Thoracic aorta (tissue), 2 donors: ENCODE measurements around the gene ADM5. TPM values are rescaled to one million over a fixed set of nuclear protein-coding genes. Genes with fewer than 3 reads are reported as not detected.

Experiments used
- ATAC-seq: fragments of 150-250 bp; one replicate; pipeline ENCODE4 v1.8.0; 2017; ENCODE audit warnings: low read depth; ENCODE audit not compliant: insufficient number of reproducible peaks, low FRiP score
- DNase-seq: peaks from one replicate; pipeline ENCODE4 v3.0.0-alpha.2; 2020; ENCODE audit warnings: low spot score
- H3K27ac ChIP-seq, 2 donors: fragments of 200-600 bp; sonication (generic); 1 replicate in 1 of 2; 2 replicates in 1 of 2; pipeline ENCODE4 v1.5.1; 2016; ENCODE audit warnings: mild to moderate bottlenecking in 2 of 2, moderate library complexity in 2 of 2
- H3K27me3 ChIP-seq: fragments of 200-600 bp; sonication (generic); replicated peaks from 2 replicates; pipeline ENCODE4 v1.6.0; 2016; ENCODE audit warnings: mild to moderate bottlenecking; ENCODE audit not compliant: insufficient read depth
- H3K36me3 ChIP-seq: fragments of 200-600 bp; sonication (generic); one replicate; pipeline ENCODE4 v1.5.1; 2016
- H3K4me1 ChIP-seq, 2 donors: fragments of 200-600 bp; sonication (generic); 1 replicate in 1 of 2; 2 replicates in 1 of 2; pipeline versions ENCODE4 v1.5.1 to v1.6.0; 2016; ENCODE audit warnings: low read depth in 2 of 2, mild to moderate bottlenecking in 1 of 2; ENCODE audit not compliant: control insufficient read depth in 1 of 2
- H3K4me3 ChIP-seq: fragments of 200-600 bp; sonication (generic); 2 replicates; pipeline ENCODE4 v1.5.1; 2016; ENCODE audit warnings: mild to moderate bottlenecking
- H3K9me3 ChIP-seq: fragments of 200-600 bp; sonication (generic); 2 replicates; pipeline ENCODE4 v1.5.1; 2016
- total RNA-seq, 2 donors: library from RNA; depleted of rRNA; stranded (reverse); fragments of >200 nt; gene quantifications; one replicate each; pipeline versions ENCODE4 v1.1.0 to v1.2.3, GENCODE V29; 2016
- TF ChIP-seq, protein P1 (sequence below): fragments of 200-600 bp; sonication (generic); IDR thresholded peaks from one replicate; pipeline ENCODE4 v1.5.1; 2019; ENCODE audit warnings: antibody characterized with exemption

The ADM5 gene
- total RNA-seq, 2 donors from 2014 or later: 2.8 to 6.4 TPM

DNA sequence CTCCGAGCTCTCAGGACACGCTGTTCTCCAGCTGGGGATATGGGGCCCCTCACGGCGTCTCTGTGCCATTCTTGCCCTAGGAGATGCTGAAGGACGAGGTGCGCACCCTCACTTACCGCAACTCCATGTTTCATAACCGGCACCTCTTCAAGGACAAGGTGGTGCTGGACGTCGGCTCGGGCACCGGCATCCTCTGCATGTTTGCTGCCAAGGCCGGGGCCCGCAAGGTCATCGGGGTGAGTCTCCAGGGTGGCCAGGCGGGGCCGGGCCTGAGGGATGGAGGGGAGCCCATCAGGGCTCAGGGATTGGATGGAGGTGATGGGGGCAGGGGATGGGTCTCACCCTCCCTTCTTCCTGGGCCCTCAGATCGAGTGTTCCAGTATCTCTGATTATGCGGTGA is 7.6 kb upstream of the ADM5 start:
- Histone ChIP-seq H3K27me3 (no peaks in the 10 kb centered on the region), H3K27ac (no peak overlapping the region), H3K4me3 (no peak overlapping the region), H3K4me1 (peaks cover 19 to 36% of the 10 kb centered on the region in 2 donors), H3K36me3 (peaks cover 44% of the 10 kb centered on the region), H3K9me3 (no peaks in the 10 kb centered on the region)
- TF ChIP-seq, protein P1, sequence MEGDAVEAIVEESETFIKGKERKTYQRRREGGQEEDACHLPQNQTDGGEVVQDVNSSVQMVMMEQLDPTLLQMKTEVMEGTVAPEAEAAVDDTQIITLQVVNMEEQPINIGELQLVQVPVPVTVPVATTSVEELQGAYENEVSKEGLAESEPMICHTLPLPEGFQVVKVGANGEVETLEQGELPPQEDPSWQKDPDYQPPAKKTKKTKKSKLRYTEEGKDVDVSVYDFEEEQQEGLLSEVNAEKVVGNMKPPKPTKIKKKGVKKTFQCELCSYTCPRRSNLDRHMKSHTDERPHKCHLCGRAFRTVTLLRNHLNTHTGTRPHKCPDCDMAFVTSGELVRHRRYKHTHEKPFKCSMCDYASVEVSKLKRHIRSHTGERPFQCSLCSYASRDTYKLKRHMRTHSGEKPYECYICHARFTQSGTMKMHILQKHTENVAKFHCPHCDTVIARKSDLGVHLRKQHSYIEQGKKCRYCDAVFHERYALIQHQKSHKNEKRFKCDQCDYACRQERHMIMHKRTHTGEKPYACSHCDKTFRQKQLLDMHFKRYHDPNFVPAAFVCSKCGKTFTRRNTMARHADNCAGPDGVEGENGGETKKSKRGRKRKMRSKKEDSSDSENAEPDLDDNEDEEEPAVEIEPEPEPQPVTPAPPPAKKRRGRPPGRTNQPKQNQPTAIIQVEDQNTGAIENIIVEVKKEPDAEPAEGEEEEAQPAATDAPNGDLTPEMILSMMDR: no peak
- ATAC-seq: no peak
- no peak for DNase-seq

DNA sequence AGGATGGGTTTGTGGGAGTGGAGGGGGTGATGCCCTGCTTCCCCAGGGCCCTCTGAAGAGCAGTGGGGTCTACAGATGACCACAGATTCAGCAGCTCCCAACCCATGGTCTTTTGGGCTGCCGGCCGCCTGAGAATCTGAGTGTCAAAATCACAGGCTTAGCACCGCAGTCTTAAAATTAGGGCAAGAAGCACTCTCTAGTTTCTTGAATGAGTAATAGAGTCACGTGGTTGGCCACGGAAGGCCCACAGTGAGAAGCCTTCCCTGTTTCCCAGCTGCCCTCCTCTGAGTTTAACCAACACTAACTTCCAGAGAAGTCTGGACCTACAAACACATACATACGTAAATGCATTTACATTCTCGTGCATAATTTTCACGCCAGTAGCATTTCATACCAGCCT is 7.1 kb upstream of the ADM5 start:
- Histone ChIP-seq H3K27ac (no peak overlapping the region), H3K9me3 (no peaks in the 10 kb centered on the region), H3K36me3 (peaks cover 44% of the 10 kb centered on the region), H3K4me1 (peaks cover 19 to 36% of the 10 kb centered on the region in 2 donors), H3K27me3 (no peaks in the 10 kb centered on the region), H3K4me3 (no peak overlapping the region)
- TF ChIP-seq, protein P1: no peak
- DNase-seq (no peak), ATAC-seq (no peak)

DNA sequence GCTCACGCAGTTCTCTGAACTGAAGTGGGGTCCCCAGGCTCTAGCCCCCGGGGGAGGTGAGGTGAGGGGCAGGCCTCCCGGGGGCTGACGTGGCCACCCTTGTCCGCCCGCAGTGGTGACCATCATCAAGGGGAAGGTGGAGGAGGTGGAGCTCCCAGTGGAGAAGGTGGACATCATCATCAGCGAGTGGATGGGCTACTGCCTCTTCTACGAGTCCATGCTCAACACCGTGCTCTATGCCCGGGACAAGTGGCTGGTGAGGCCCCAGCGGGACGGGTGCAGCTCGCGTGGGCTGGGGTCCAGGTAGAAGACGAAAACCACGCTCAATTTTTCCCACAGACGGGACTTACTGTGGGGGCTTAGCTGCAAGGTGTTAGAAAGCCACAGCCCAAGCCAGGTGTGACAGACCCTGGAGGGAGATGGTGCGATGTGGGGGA is 5.6 kb upstream of the ADM5 start:
- H3K4me3 ChIP-seq: no peak overlapping the region
- ATAC-seq: no peak
- peaks cover 44% of the 10 kb centered on the region for H3K36me3 ChIP-seq

DNA sequence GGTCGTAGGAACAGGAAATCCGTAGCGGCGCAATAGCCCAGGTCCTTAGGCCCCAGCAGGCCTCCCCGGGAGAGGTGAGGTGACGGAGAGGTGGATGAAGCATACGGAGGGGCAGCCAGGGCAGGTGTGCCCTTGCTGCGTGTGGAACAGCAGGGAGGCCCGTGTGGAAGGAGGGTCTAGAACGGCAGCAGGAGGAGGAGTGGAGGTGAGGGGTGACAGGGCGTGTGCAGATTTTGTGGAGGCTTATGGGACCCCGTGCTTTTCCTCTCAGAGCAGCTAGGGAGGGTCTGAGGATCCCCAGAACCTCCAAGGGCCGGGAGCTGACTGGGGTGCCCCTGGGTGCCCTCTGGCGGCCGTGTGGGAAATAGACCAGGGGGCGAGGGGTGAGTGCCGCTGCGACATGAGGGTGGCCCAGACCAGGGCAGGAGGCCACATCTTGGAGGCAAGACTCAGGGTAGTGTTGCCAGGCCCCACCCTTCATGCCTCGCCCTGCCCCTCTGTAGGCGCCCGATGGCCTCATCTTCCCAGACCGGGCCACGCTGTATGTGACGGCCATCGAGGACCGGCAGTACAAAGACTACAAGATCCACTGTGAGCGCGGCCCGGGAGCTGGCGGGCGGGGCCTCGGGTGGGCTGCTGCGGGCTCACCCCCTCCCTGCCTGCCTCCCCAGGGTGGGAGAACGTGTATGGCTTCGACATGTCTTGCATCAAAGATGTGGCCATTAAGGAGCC is 5.0 kb upstream of the ADM5 start:
- Histone ChIP-seq H3K4me1 (peaks cover 13 to 21% of the 10 kb centered on the region in 2 donors), H3K9me3 (no peaks in the 10 kb centered on the region), H3K27me3 (no peaks in the 10 kb centered on the region), H3K4me3 (no peak overlapping the region), H3K27ac (no peak overlapping the region), H3K36me3 (peaks cover 44% of the 10 kb centered on the region)
- ATAC-seq (no peak), DNase-seq (no peak)
- TF ChIP-seq, protein P1: peak; percentile 21

More for the DNA sequence above, 5.6 kb upstream of the ADM5 start:
- Histone ChIP-seq H3K9me3 (no peaks in the 10 kb centered on the region), H3K27me3 (no peaks in the 10 kb centered on the region), H3K27ac (no peak overlapping the region), H3K4me1 (peaks cover 13 to 23% of the 10 kb centered on the region in 2 donors)
- TF ChIP-seq, protein P1: no peak
- no peak for DNase-seq

DNA sequence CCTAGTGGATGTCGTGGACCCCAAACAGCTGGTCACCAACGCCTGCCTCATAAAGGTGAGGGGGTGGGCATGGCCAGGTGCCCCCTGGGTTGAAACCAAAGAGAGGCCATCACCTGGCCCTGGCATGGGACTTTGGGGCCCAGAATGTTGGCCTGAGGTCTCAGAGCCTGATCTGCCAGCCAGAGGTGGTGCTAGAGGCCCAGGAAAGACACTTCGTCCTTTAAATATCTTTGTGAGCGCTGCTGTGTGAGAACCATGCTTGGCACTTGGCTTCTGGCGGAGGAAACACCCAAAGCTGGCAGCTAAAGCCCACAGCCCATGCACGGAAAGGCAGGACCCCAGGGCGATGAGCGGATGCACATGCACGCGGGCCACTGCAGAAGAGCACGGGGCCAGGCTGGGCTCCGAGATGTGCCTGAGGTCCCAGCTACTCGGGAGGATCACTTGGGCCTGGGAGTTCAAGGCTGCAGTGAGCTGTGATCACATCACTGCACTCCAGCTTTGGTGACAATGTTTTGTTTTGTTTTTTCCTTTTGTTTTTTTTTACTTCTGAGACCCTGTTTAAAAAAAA is 4.3 kb upstream of the ADM5 start:
- TF ChIP-seq, protein P1: no peak
- H3K36me3 ChIP-seq: peaks cover 44% of the 10 kb centered on the region

More for the DNA sequence above, 4.3 kb upstream of the ADM5 start:
- Histone ChIP-seq H3K4me1 (peaks cover 15 to 21% of the 10 kb centered on the region in 2 donors), H3K9me3 (no peaks in the 10 kb centered on the region), H3K4me3 (no peak overlapping the region), H3K27me3 (no peaks in the 10 kb centered on the region), H3K27ac (no peak overlapping the region)
- ATAC-seq (no peak), DNase-seq (no peak)
